Gastrocnemius medialis (tissue), 4 donors: ENCODE data around the gene RNF14. TPM values are rescaled to one million over a fixed set of nuclear protein-coding genes. Genes with fewer than 3 reads are reported as not detected.
A peak's percentile ranks its signal among the peaks of the same experiment; 100 is the strongest.

ENCODE experiments used
- ATAC-seq, 2 donors: fragments of 150-250 bp; one replicate each; pipeline ENCODE4 v1.9.1; 2016
- DNase-seq, 2 donors: peaks; one replicate each; pipeline ENCODE4 v3.0.0-alpha.2; 2019
- H3K27ac ChIP-seq, 4 donors: fragments of 200-600 bp; sonication (generic); 1 replicate in 1 of 4; 2 replicates in 3 of 4; pipeline ENCODE4 v1.5.1; 2016 to 2018; ENCODE audit warnings: mild to moderate bottlenecking in 2 of 4, moderate library complexity in 1 of 4
- H3K27me3 ChIP-seq, 3 donors: fragments of 200-600 bp; sonication (generic) in 2 of 3; 1 replicate in 1 of 3; 2 replicates in 2 of 3; pipeline versions ENCODE4 v1.5.1 to v1.6.0; 2016 to 2019; ENCODE audit warnings: mild to moderate bottlenecking in 1 of 3, moderate library complexity in 1 of 3
- H3K36me3 ChIP-seq, 2 donors: fragments of 200-600 bp; sonication (generic) in 1 of 2; one replicate each; pipeline ENCODE4 v1.5.1; 2017 to 2018
- H3K4me1 ChIP-seq, 2 donors: fragments of 200-600 bp; sonication (generic) in 1 of 2; one replicate each; pipeline ENCODE4 v1.5.1; 2016 to 2017; ENCODE audit warnings: mild to moderate bottlenecking in 2 of 2
- H3K4me3 ChIP-seq, 4 donors: fragments of 200-600 bp; sonication (generic) in 3 of 4; 1 replicate in 1 of 4; 2 replicates in 3 of 4; pipeline ENCODE4 v1.5.1; 2016 to 2019; ENCODE audit warnings: mild to moderate bottlenecking in 2 of 4
- H3K9me3 ChIP-seq, 3 donors: fragments of 200-600 bp; sonication (generic) in 2 of 3; 1 replicate in 1 of 3; 2 replicates in 2 of 3; pipeline ENCODE4 v1.5.1; 2016 to 2019
- CTCF ChIP-seq, 5 experiments: fragments of 450-650 bp in 3 of 5; fragments of 200-600 bp in 2 of 5; sonication (generic) in 2 of 5; IDR thresholded peaks in 4 of 5; conservative IDR thresholded peaks in 1 of 5; 1 replicate in 4 of 5; 2 replicates in 1 of 5; pipeline ENCODE4 v1.5.1; 2016 to 2019; ENCODE audit warnings: antibody characterized with exemption in 5 of 5, mild to moderate bottlenecking in 3 of 5, moderate library complexity in 3 of 5
- POLR2A ChIP-seq, 2 donors: fragments of 450-650 bp; IDR thresholded peaks; one replicate each; pipeline ENCODE4 v1.6.1; 2017; ENCODE audit warnings: antibody characterized with exemption in 2 of 2, mild to moderate bottlenecking in 2 of 2, moderate library complexity in 2 of 2
- in situ Hi-C, 4 donors: fragments of 200-750 bp; cut with MboI; loops; one replicate each; pipeline versions ENCODE4 v1.15.0 to v1.8.0; 2017; ENCODE audit warnings: low sequenced_read_pairs in 4 of 4
- intact Hi-C: fragments of 100-400 bp; cut with DNase I; formaldehyde crosslinking; loops from one replicate; pipeline ENCODE4 v1.15.1; 2023; ENCODE audit warnings: low total_unique reads
- total RNA-seq, 4 donors: library from RNA; depleted of rRNA; stranded (reverse); fragments of >200 nt; gene quantifications; one replicate each; pipeline versions ENCODE4 v1.1.0 to v1.2.3, GENCODE V29; 2016

The RNF14 gene
- total RNA-seq, 4 donors from 2014 or later, result 71.4 to 107 (median 84.5) TPM

DNA sequence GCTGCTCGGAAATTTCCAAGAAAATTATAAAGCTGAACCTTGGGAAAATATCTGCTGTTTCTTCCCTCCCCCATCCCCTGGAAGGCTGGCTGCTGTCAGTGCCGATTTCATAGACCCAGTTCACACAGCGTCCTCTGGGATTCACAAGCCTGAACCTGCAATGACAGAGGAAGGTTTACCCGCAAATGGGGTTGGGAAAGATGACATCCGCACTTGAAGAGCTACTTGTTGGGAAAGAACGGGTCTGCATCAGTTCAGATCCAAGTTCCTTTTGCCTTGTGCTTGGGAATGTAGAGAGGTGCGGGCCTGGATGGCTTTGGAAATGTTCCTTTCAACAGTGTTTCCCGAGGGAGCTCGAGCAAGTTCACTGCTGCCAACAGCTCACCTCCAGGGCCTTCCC, 24.8 kb upstream of the RNF14 start:
- H3K27me3 ChIP-seq, result peaks cover 0 to 5% (median 5%) of the 10 kb centered on the region in 3 donors
- TF ChIP-seq CTCF (IDR thresholded peaks at IDR 0.05 in 4 of 5, conservative IDR thresholded peaks at IDR 0.05 in 1 of 5) (no peak), POLR2A (IDR thresholded peaks at IDR 0.05) (no peak)
- in situ Hi-C loops, result no loop called here
- intact Hi-C loops, result no loop called here
- ATAC-seq (no peak), DNase-seq (no peak)
- H3K4me1 ChIP-seq, result peaks cover 14 to 32% of the 10 kb centered on the region in 2 donors
- H3K9me3 ChIP-seq, result no peaks in the 10 kb centered on the region
- peaks cover 0 to 5% of the 10 kb centered on the region in 2 donors for H3K36me3 ChIP-seq
- no peak overlapping the region for H3K27ac ChIP-seq
- no peak overlapping the region for H3K4me3 ChIP-seq

DNA sequence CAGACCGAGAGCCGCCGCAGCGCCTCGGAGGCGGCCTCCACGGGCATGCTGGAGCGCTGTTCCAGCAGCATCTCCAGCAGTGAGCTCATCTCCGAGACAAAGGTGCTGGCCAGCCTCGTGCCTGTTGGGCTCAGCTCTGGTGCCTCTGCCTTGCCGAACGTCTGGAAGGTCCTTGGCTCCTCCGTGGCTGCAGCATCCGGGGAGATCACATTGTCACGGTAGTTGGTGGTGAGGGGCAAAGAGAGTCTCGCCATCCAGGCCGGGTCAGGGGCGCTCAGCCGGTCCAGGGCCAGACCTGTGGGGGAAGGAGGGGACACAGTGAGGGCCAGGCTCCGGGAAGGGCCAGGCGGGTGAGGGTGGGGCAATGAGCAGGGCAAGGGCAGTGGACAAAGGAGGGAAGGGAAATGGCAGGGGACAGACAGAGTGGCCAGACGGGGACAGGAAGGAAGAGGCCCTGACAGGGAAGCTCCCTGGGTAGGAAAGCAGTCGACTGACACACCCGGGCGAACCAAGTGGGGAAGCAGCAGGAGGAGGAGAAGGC, 23.3 kb upstream of the RNF14 start:
- Histone ChIP-seq H3K9me3 (no peaks in the 10 kb centered on the region), H3K4me1 (peaks cover 14 to 32% of the 10 kb centered on the region in 2 donors), H3K4me3 (no peak overlapping the region), H3K27ac (no peak overlapping the region), H3K27me3 (peaks cover 0 to 5% (median 5%) of the 10 kb centered on the region in 3 donors), H3K36me3 (no peaks in the 10 kb centered on the region)
- TF ChIP-seq CTCF (IDR thresholded peaks at IDR 0.05 in 4 of 5, conservative IDR thresholded peaks at IDR 0.05 in 1 of 5), result no peak
- no peak for TF ChIP-seq POLR2A (IDR thresholded peaks at IDR 0.05)
- intact Hi-C loops (no loop called here), in situ Hi-C loops (no loop called here)
- DNase-seq (peak in 1 of 2 donors; percentile 31), ATAC-seq (no peak)

GRCh38 chr5:141947316-141947715, 21.6 kb upstream of the RNF14 start:
- intact Hi-C loops (no loop called here), in situ Hi-C loops (no loop called here)
- Histone ChIP-seq H3K27ac (no peak overlapping the region), H3K4me1 (peaks cover 8 to 22% of the 10 kb centered on the region in 2 donors), H3K9me3 (no peaks in the 10 kb centered on the region), H3K27me3 (peaks cover 0 to 5% (median 5%) of the 10 kb centered on the region in 3 donors), H3K4me3 (no peak overlapping the region), H3K36me3 (no peaks in the 10 kb centered on the region)
- ATAC-seq (no peak), DNase-seq (no peak)
- TF ChIP-seq CTCF (IDR thresholded peaks at IDR 0.05 in 4 of 5, conservative IDR thresholded peaks at IDR 0.05 in 1 of 5) (no peak), POLR2A (IDR thresholded peaks at IDR 0.05) (no peak)

- Histone ChIP-seq H3K36me3 (no peaks in the 10 kb centered on the region), H3K4me1 (peaks cover 7 to 15% of the 10 kb centered on the region in 2 donors), H3K9me3 (no peaks in the 10 kb centered on the region), H3K27me3 (peaks cover 0 to 5% (median 5%) of the 10 kb centered on the region in 3 donors), H3K4me3 (no peak overlapping the region), H3K27ac (no peak overlapping the region)
- ATAC-seq (no peak), DNase-seq (no peak)
- in situ Hi-C loops, result no loop called here
- intact Hi-C loops, result no loop called here
- TF ChIP-seq POLR2A (IDR thresholded peaks at IDR 0.05) (no peak), CTCF (IDR thresholded peaks at IDR 0.05 in 4 of 5, conservative IDR thresholded peaks at IDR 0.05 in 1 of 5) (no peak)
These were observed 20.1 kb upstream of the RNF14 start for GRCh38 chr5:141948812-141949211.

GRCh38 chr5:141949511-141949910, 19.4 kb upstream of the RNF14 start:
- DNase-seq (no peak), ATAC-seq (no peak)
- in situ Hi-C loops, result no loop called here
- Histone ChIP-seq H3K4me1 (peaks cover 7 to 15% of the 10 kb centered on the region in 2 donors), H3K27me3 (peaks cover 0 to 5% (median 5%) of the 10 kb centered on the region in 3 donors), H3K4me3 (no peak overlapping the region), H3K27ac (no peak overlapping the region), H3K9me3 (no peaks in the 10 kb centered on the region), H3K36me3 (no peaks in the 10 kb centered on the region)
- TF ChIP-seq CTCF (IDR thresholded peaks at IDR 0.05 in 4 of 5, conservative IDR thresholded peaks at IDR 0.05 in 1 of 5), result no peak
- TF ChIP-seq POLR2A (IDR thresholded peaks at IDR 0.05), result no peak
- intact Hi-C loops, result no loop called here
